ENCODE data around the gene MUC6. TPM values are rescaled to one million over a fixed set of nuclear protein-coding genes. Genes with fewer than 3 reads are reported as not detected.

The MUC6 gene
- total RNA-seq, 3 donors from 2014 or later (not counting 1 experiment from before 2014, with no cell fraction given): not detected

- no peak for TF ChIP-seq CTCF (IDR thresholded peaks at IDR 0.05)
- Histone ChIP-seq H3K27me3 (ENCODE audit: control insufficient read depth, insufficient read depth, low read length) (no peaks in the 10 kb centered on the region), H3K36me3 (ENCODE audit: control insufficient read depth, insufficient read depth, low read length) (no peaks in the 10 kb centered on the region), H3K4me3 (ENCODE audit: low read length) (no peak overlapping the region), H3K9me3 (ENCODE audit: control insufficient read depth, insufficient read depth, low read length) (no peaks in the 10 kb centered on the region), H3K27ac (ENCODE audit: low read length) (no peak overlapping the region), H3K4me1 (ENCODE audit: control insufficient read depth, insufficient read depth, low read length) (no peaks in the 10 kb centered on the region)
- 96% methylated on average over 32 of the region's 32 CpGs for WGBS (ENCODE audit: insufficient coverage)
- Mint-ChIP-seq H3K4me3 (no peak overlapping the region), H3K36me3 (no peaks in the 10 kb centered on the region), H3K9me3 (no peaks in the 10 kb centered on the region), H3K4me1 (no peaks in the 10 kb centered on the region), H3K27me3 (ENCODE audit: low read depth in 2 of 2) (no peaks in the 10 kb centered on the region), H3K27ac (no peak overlapping the region)
- intact Hi-C loops (cut with micrococcal nuclease): no loop called here
- no peak for DNase-seq
- no peak for ATAC-seq
Measured at GRCh38 chr11:1039481-1040427, 3.2 kb upstream of the MUC6 start.

GRCh38 chr11:1038921-1039320 lies 2.4 kb upstream of the MUC6 start:
- no peak for ATAC-seq
- Histone ChIP-seq H3K4me1 (ENCODE audit: control insufficient read depth, insufficient read depth, low read length) (no peaks in the 10 kb centered on the region), H3K27me3 (ENCODE audit: control insufficient read depth, insufficient read depth, low read length) (no peaks in the 10 kb centered on the region), H3K27ac (ENCODE audit: low read length) (no peak overlapping the region), H3K4me3 (ENCODE audit: low read length) (no peak overlapping the region), H3K9me3 (ENCODE audit: control insufficient read depth, insufficient read depth, low read length) (no peaks in the 10 kb centered on the region), H3K36me3 (ENCODE audit: control insufficient read depth, insufficient read depth, low read length) (no peaks in the 10 kb centered on the region)
- Mint-ChIP-seq H3K27ac (no peak overlapping the region), H3K4me1 (no peaks in the 10 kb centered on the region), H3K9me3 (no peaks in the 10 kb centered on the region), H3K36me3 (no peaks in the 10 kb centered on the region), H3K27me3 (ENCODE audit: low read depth in 2 of 2) (no peaks in the 10 kb centered on the region), H3K4me3 (no peak overlapping the region)
- TF ChIP-seq CTCF (IDR thresholded peaks at IDR 0.05): no peak
- WGBS (ENCODE audit: insufficient coverage): 95% methylated on average over 12 of the region's 12 CpGs
- intact Hi-C loops (cut with micrococcal nuclease): no loop called here
- DNase-seq: no peak

GRCh38 chr11:1038361-1038760 lies 1.8 kb upstream of the MUC6 start:
- TF ChIP-seq CTCF (IDR thresholded peaks at IDR 0.05): no peak
- ATAC-seq: no peak
- Mint-ChIP-seq H3K4me3 (no peak overlapping the region), H3K27me3 (ENCODE audit: low read depth in 2 of 2) (no peaks in the 10 kb centered on the region), H3K27ac (no peak overlapping the region), H3K9me3 (no peaks in the 10 kb centered on the region), H3K36me3 (no peaks in the 10 kb centered on the region), H3K4me1 (no peaks in the 10 kb centered on the region)
- intact Hi-C loops (cut with micrococcal nuclease): no loop called here
- Histone ChIP-seq H3K36me3 (ENCODE audit: control insufficient read depth, insufficient read depth, low read length) (no peaks in the 10 kb centered on the region), H3K4me3 (ENCODE audit: low read length) (no peak overlapping the region), H3K4me1 (ENCODE audit: control insufficient read depth, insufficient read depth, low read length) (no peaks in the 10 kb centered on the region), H3K27me3 (ENCODE audit: control insufficient read depth, insufficient read depth, low read length) (no peaks in the 10 kb centered on the region), H3K27ac (ENCODE audit: low read length) (no peak overlapping the region), H3K9me3 (ENCODE audit: control insufficient read depth, insufficient read depth, low read length) (no peaks in the 10 kb centered on the region)
- no peak for DNase-seq
- 85% methylated on average over 10 of the region's 10 CpGs for WGBS (ENCODE audit: insufficient coverage)
